ENCODE measurements around the gene ABCG8.

GRCh38 chr2:43819491-43820163 lies 19.1 kb upstream of the ABCG8 start:
- TF ChIP-seq, protein P1, sequence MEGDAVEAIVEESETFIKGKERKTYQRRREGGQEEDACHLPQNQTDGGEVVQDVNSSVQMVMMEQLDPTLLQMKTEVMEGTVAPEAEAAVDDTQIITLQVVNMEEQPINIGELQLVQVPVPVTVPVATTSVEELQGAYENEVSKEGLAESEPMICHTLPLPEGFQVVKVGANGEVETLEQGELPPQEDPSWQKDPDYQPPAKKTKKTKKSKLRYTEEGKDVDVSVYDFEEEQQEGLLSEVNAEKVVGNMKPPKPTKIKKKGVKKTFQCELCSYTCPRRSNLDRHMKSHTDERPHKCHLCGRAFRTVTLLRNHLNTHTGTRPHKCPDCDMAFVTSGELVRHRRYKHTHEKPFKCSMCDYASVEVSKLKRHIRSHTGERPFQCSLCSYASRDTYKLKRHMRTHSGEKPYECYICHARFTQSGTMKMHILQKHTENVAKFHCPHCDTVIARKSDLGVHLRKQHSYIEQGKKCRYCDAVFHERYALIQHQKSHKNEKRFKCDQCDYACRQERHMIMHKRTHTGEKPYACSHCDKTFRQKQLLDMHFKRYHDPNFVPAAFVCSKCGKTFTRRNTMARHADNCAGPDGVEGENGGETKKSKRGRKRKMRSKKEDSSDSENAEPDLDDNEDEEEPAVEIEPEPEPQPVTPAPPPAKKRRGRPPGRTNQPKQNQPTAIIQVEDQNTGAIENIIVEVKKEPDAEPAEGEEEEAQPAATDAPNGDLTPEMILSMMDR (IDR thresholded peaks at IDR 0.05): no peak
- TF ChIP-seq POLR2A (IDR thresholded peaks at IDR 0.05): no peak
